ACC112 (cell line): ENCODE measurements around the gene PRLHR.
"Not testable (repeated sequence)": the region's sequence is repeated elsewhere in the genome, so short reads cannot be mapped to it uniquely, and the experiment has no call there.

Experiments
- H2AFZ ChIP-seq: fragments of 200-600 bp; sonication (generic); one replicate; pipeline ENCODE4 v1.6.0; 2017; ENCODE audit warnings: antibody characterized with exemption, low read length; ENCODE audit not compliant: unreplicated experiment
- H3K27ac ChIP-seq: fragments of 200-600 bp; sonication (generic); 2 replicates; pipeline ENCODE4 v1.5.1; 2014; ENCODE audit warnings: low read depth, mild to moderate bottlenecking, antibody characterized with exemption, low read length, moderate library complexity
- H3K27me3 ChIP-seq: fragments of 200-600 bp; sonication (generic); 2 replicates; pipeline ENCODE4 v1.6.1; 2014; ENCODE audit warnings: mild to moderate bottlenecking, antibody characterized with exemption, low read length, moderate library complexity, mixed read lengths; ENCODE audit not compliant: insufficient read depth
- H3K36me3 ChIP-seq: fragments of 200-600 bp; sonication (generic); 2 replicates; pipeline ENCODE4 v1.6.1; 2016; ENCODE audit warnings: mild to moderate bottlenecking, antibody characterized with exemption, low read length, moderate library complexity, mixed read lengths; ENCODE audit not compliant: insufficient read depth
- H3K4me1 ChIP-seq: fragments of 200-600 bp; sonication (generic); one replicate; pipeline ENCODE4 v1.6.1; 2016; ENCODE audit warnings: low read length, mixed read lengths; ENCODE audit not compliant: insufficient read depth, unreplicated experiment, control insufficient read depth
- H3K4me3 ChIP-seq: fragments of 200-600 bp; sonication (generic); 2 replicates; pipeline ENCODE4 v1.5.1; 2014; ENCODE audit warnings: mild to moderate bottlenecking, low read depth, low read length
- H3K79me2 ChIP-seq: fragments of 200-600 bp; sonication (generic); one replicate; pipeline ENCODE4 v1.6.0; 2016; ENCODE audit warnings: low read length; ENCODE audit not compliant: control insufficient read depth, unreplicated experiment, insufficient read depth

Gene PRLHR

DNA sequence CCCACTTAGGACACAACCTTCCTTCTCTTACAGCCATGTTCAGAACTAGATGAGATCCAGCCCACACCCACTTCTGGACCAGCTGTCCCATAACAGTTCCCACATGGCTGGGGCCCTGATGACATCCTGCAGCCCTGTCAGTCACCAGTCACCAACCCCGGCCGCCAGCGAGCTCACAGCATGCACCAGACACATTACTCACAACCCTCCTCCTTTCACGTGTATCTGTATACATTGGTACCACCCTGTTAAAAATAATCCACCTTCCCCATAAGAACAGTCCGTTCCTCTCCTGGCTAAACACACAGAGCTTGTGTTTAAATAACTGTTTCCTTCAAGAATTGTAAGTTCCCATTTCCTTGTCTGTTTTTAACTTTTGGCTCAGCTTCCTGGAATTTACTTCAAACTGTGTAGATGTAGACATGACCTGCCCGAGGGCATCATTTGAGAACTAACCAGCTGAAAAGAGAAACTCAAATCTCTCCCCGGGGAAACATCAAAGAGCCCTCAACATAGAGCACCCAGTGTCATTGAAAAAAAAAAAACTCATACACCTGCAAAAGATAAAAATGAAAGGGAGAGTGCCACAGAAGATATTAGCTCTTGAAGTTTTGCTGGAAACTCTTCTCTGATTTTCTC is 26.0 kb upstream of the PRLHR start:
- no peak overlapping the region for H3K27ac ChIP-seq
- H3K36me3 ChIP-seq: no peaks in the 10 kb centered on the region
- no peak overlapping the region for H2AFZ ChIP-seq
- H3K79me2 ChIP-seq: no peaks in the 10 kb centered on the region
- H3K4me3 ChIP-seq: no peak overlapping the region
- H3K27me3 ChIP-seq: peaks cover 75% of the 10 kb centered on the region
- H3K4me1 ChIP-seq: no peaks in the 10 kb centered on the region

- H3K27me3 ChIP-seq: peaks cover 54% of the 10 kb centered on the region
- H3K79me2 ChIP-seq, H2AFZ ChIP-seq, H3K36me3 ChIP-seq, H3K4me3 ChIP-seq, H3K27ac ChIP-seq, H3K4me1 ChIP-seq: not testable (repeated sequence)
These were observed 18.4 kb upstream of the PRLHR start for GRCh38 chr10:118613863-118614262.

GRCh38 chr10:118610577-118610976 is 15.1 kb upstream of the PRLHR start:
- Histone ChIP-seq H3K27ac (no peak overlapping the region), H3K79me2 (no peaks in the 10 kb centered on the region), H3K36me3 (no peaks in the 10 kb centered on the region), H3K27me3 (peaks cover 60% of the 10 kb centered on the region), H3K4me1 (no peaks in the 10 kb centered on the region), H2AFZ (no peak overlapping the region), H3K4me3 (no peak overlapping the region)

DNA sequence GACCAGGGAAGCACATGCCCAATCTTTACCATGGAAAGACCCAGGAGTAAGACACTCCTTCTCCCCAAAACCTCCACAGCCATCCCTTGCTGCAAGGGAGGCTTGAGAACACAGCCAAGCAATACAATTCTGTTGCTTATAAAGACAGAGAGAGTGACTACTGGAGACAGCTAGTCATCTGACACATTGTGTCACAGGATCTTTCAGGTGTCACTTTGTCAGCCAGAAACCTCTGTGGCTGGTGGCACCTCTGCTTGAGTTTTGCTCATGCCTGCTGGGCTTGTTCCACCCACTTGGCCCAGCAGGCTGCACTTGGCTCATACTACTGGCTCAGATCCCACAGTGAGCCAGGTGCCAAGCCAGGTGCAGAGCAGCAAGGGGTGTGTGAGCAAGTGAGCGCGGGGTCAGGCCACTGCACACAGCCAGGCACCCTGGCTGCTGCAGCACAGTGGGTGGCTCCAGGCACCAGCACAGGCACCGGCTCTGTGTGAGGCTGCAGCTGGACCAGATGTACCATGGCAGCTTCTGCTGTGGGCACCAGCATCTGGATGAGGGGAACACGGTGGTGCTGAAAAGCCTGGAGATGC is 12.4 kb upstream of the PRLHR start:
- Histone ChIP-seq H2AFZ (no peak overlapping the region), H3K4me3 (no peak overlapping the region), H3K27me3 (peaks cover 77% of the 10 kb centered on the region), H3K79me2 (no peaks in the 10 kb centered on the region), H3K27ac (no peak overlapping the region), H3K4me1 (no peaks in the 10 kb centered on the region), H3K36me3 (no peaks in the 10 kb centered on the region)

DNA sequence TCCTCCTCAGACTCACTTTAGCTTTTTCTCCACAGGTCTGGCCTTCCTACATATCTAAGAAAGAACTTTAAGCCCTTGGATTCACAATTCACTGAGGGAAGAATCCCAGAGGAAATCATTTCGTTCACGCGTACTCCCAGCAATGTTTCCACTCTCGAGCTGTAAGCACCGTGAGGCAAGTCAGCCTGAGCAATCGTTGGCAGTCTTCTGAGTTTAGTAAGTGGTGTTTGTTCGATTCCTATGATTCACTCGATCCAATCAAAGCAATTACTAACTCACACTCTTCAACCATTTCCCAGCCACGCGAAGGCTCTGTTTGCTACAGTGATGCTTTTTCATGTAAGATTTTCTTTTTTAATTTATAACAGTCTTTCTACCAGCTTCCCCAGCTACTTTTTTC is 10.2 kb upstream of the PRLHR start:
- H3K79me2 ChIP-seq: no peaks in the 10 kb centered on the region
- no peaks in the 10 kb centered on the region for H3K4me1 ChIP-seq
- H2AFZ ChIP-seq: no peak overlapping the region
- no peaks in the 10 kb centered on the region for H3K36me3 ChIP-seq
- H3K27ac ChIP-seq: no peak overlapping the region
- peaks cover 81% of the 10 kb centered on the region for H3K27me3 ChIP-seq
- H3K4me3 ChIP-seq: no peak overlapping the region

DNA sequence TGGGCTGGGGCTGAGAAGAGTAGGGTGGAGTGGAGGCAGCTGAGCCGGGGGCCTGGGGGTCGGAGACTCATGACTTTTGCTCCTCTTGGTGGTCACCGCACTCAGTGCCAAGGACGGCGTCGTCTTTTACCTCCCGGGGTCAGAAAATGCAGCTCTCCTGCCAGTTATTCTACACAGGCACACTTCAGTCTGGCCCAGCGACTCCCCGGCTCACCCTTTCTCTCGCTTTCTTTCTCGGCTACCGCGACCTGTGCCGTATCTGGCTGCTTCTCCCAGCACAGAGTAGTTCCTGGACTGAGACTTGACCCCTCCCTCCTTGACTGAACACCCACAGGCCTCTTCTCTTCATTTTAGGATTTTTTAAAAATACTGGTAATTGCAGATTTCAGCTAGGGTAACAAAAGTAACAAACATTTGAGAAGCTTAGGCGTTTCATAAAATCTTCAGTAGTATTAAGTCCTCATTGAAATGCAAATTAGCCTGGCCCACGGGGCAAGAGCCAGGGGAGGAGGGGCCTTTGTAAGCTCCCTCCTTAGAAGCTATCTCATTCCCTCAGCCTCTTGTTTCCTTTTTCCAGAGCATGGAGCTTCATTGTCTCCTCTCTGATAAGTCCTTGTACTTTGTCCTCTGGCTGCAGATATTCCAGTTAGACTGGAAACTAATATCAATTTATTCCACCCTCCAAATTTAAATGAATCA is 1.1 kb upstream of the PRLHR start:
- Histone ChIP-seq H3K4me3 (no peak overlapping the region), H3K4me1 (no peaks in the 10 kb centered on the region), H3K27ac (no peak overlapping the region), H2AFZ (no peak overlapping the region), H3K27me3 (peaks cover 93% of the 10 kb centered on the region), H3K36me3 (no peaks in the 10 kb centered on the region), H3K79me2 (no peaks in the 10 kb centered on the region)

GRCh38 chr10:118595064-118595420 is 406 bp downstream of the PRLHR start:
- H3K4me1 ChIP-seq: no peaks in the 10 kb centered on the region
- no peak overlapping the region for H3K27ac ChIP-seq
- H3K27me3 ChIP-seq: peaks cover 90% of the 10 kb centered on the region
- H3K79me2 ChIP-seq: no peaks in the 10 kb centered on the region
- no peak overlapping the region for H2AFZ ChIP-seq
- H3K36me3 ChIP-seq: no peaks in the 10 kb centered on the region
- no peak overlapping the region for H3K4me3 ChIP-seq

DNA sequence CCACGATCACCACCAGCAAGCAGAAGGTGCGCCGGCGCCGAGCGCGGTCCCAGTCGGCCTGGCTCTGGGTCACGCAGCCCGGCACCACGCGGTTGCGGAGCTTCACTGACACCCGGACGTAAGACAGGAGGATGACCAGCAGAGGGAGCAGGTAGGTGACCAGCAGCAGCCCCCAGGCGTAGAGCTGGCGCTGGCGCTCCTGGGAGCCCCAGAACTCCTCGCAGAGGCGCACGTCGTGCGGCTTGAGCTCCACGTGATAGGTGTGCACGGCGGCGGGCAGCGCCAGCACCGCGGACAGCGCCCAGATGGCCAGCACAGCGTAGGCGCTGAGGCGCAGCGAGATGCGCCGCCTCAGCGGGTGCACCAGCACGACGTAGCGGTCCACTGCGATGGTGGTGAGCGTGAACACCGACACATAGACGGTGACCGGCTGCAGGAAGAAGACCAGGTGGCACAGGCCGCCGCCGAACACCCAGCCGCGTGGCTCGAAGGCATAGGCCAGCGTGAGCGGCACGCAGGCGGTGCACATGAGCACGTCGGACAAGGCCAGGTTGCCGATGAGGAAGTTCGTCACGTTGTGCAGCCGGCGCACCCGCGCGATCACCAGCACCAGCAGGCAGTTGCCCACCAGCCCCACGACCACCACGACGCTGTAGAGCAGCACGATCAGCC is 920 bp downstream of the PRLHR start:
- no peaks in the 10 kb centered on the region for H3K79me2 ChIP-seq
- H2AFZ ChIP-seq: no peak overlapping the region
- H3K36me3 ChIP-seq: no peaks in the 10 kb centered on the region
- H3K4me3 ChIP-seq: no peak overlapping the region
- no peak overlapping the region for H3K27ac ChIP-seq
- peaks cover 92% of the 10 kb centered on the region for H3K27me3 ChIP-seq
- no peaks in the 10 kb centered on the region for H3K4me1 ChIP-seq

GRCh38 chr10:118592675-118593330 is 2.6 kb downstream of the PRLHR start:
- Histone ChIP-seq H3K79me2 (no peaks in the 10 kb centered on the region), H3K27me3 (peaks cover 89% of the 10 kb centered on the region), H2AFZ (no peak overlapping the region), H3K27ac (no peak overlapping the region), H3K4me1 (no peaks in the 10 kb centered on the region), H3K4me3 (no peak overlapping the region), H3K36me3 (no peaks in the 10 kb centered on the region)

DNA sequence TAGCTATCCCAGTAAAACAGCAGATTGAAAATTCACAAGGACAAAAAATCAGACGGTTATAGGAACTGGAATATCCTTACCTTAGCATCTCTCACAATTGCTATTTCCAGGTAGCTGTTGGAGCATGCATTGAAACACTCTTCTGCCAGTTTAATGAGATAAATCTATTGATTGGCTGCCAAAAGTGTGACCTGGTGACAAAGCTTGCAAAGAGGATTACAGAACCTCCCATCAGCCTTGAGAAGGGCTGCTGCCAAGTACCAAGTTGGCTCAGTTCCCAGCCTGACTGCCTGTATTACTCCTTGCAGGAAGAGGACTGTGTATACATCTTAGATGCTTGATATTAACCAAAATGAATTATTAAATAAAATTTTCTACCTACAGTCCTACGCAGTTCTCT is 5.1 kb downstream of the PRLHR start:
- H3K79me2 ChIP-seq: no peaks in the 10 kb centered on the region
- H3K4me1 ChIP-seq: peaks cover 9% of the 10 kb centered on the region
- H2AFZ ChIP-seq: no peak overlapping the region
- H3K27ac ChIP-seq: no peak overlapping the region
- H3K36me3 ChIP-seq: no peaks in the 10 kb centered on the region
- no peak overlapping the region for H3K4me3 ChIP-seq
- peaks cover 67% of the 10 kb centered on the region for H3K27me3 ChIP-seq
